Measurements from ENCODE around the gene TEKT3. TPM values are rescaled to one million over a fixed set of nuclear protein-coding genes. Genes with fewer than 3 reads are reported as not detected.

TEKT3 gene
- total and polyA plus RNA-seq, 9 of the 15 experiments (the other 6 are each of a cell fraction or from before 2014, with no cell fraction given), result not detected

DNA sequence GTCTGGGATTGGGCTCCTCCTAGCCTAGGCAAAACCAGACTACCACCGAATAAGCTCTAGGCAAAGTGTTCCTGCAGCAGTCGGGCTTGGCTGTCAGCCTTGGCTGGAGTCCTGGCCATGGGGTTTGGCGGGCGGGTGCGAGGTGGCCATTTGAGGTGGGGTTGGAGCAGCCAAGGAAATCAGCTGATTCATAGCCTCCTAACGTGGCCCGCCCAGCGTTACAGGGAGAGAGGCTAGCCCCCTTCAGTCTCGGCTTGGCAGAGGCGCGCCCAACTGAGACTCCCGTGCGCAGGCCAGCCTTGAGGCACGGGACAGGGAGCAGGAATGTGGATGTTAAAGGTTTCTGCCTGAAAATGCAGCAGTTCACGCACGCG, 78.2 kb downstream of the TEKT3 start:
- Histone ChIP-seq H2AFZ (ENCODE audit: low read depth, low read length) (peak overlapping the region; percentile 95), H3K79me2 (ENCODE audit: control insufficient read depth, insufficient read depth, low read length) (peaks cover 4% of the 10 kb centered on the region; the same call in 2 of the 3 replicates), H3K27ac (ENCODE audit: extremely low read depth, low read depth, low read length) (no peak overlapping the region), H3K4me1 (replicated peaks in 1 of 2; ENCODE audit: control insufficient read depth in 2 of 2, insufficient read depth in 2 of 2, low read length in 2 of 2) (peaks cover 18 to 35% of the 10 kb centered on the region in 2 experiments), H3K4me3 (peak overlapping the region; percentile 56; the same call in 1 of the 2 replicates), H3K9me1 (ENCODE audit: control insufficient read depth, insufficient read depth, low read length) (no peaks in the 10 kb centered on the region), H3K9ac (ENCODE audit: insufficient read depth in 1 of 2, low read depth in 2 of 2, low read length in 2 of 2) (peak overlapping the region in 1 of 2 experiments; percentile 78; a peak in 1 of 4 replicates), H3K4me2 (ENCODE audit: insufficient read depth, low read length) (peak overlapping the region; percentile 88; the same call in 1 of the 2 replicates), H3K27me3 (ENCODE audit: control insufficient read depth in 2 of 2, insufficient read depth in 2 of 2, low read length in 2 of 2) (peaks cover 0 to 29% of the 10 kb centered on the region in 2 experiments; a peak in 2 of 5 replicates), H3K9me3 (replicated peaks; ENCODE audit: control insufficient read depth, insufficient read depth, low read depth, low read length) (no peaks in the 10 kb centered on the region), H3K36me3 (ENCODE audit: control insufficient read depth, insufficient read depth, low read length) (peaks cover 7% of the 10 kb centered on the region; the same call in 2 of the 3 replicates), H4K20me1 (replicated peaks; ENCODE audit: control insufficient read depth, insufficient read depth, low read length) (no peaks in the 10 kb centered on the region)
- TF ChIP-seq TFAP4 (CRISPR knock-in tag; IDR thresholded peaks at IDR 0.05; ENCODE audit: borderline replicate concordance), result peak; percentile 44; the same call in 1 of the 2 replicates
- 0 out of 4 replicates have a peak, but pooled peaks of 1 of the 2 experiments have one; percentile 27 for TF ChIP-seq NRF1 (conservative IDR thresholded peaks at IDR 0.05 in 1 of 2, IDR thresholded peaks at IDR 0.05 in 1 of 2)
- TF ChIP-seq NUFIP1 (IDR thresholded peaks at IDR 0.05; ENCODE audit: partially characterized antibody), result no peak
- in situ Hi-C loops (cut with MboI) (loop anchor here (25.0 kb wide), 1 partner anchor 699 kb away; no protein-coding TSS in a partner anchor), intact Hi-C loops (cut with micrococcal nuclease) (no loop called here)
- no peak for DNase-seq (ENCODE audit: extremely low read depth in 1 of 4, low spot score in 3 of 4)
- no peak for FAIRE-seq
- ChIA-PET POLR2A (interaction anchor here (0.6 to 1.1 kb wide), 2 partner anchors 240 to 260 kb away, joined by 3 read pairs; no protein-coding TSS in a partner anchor), CTCF (ENCODE audit: low intra/inter-chr PET ratio) (no interaction called here)
- no peak for ATAC-seq
- 26% methylated on average over 10 of the region's 17 CpGs for WGBS (ENCODE audit: insufficient coverage, low coverage, missing lambda C conversion rate)
- BruUV-seq (replicated peaks), result no TSS peak

Measured in K562 (cell line).